Stimulated activated CD8-positive, alpha-beta memory T cell treated with anti-CD3 and anti-CD28 coated beads, Interleukin-15, amount 100 ng/mL, for 48 hours (primary cell): ENCODE measurements around the gene SLC26A6.

Source experiments
- DNase-seq, 2 donors: peaks; one replicate each; pipeline ENCODE4 v3.0.0-alpha.2; 2020; ENCODE audit warnings: low read depth in 2 of 2

Gene SLC26A6, protein sequence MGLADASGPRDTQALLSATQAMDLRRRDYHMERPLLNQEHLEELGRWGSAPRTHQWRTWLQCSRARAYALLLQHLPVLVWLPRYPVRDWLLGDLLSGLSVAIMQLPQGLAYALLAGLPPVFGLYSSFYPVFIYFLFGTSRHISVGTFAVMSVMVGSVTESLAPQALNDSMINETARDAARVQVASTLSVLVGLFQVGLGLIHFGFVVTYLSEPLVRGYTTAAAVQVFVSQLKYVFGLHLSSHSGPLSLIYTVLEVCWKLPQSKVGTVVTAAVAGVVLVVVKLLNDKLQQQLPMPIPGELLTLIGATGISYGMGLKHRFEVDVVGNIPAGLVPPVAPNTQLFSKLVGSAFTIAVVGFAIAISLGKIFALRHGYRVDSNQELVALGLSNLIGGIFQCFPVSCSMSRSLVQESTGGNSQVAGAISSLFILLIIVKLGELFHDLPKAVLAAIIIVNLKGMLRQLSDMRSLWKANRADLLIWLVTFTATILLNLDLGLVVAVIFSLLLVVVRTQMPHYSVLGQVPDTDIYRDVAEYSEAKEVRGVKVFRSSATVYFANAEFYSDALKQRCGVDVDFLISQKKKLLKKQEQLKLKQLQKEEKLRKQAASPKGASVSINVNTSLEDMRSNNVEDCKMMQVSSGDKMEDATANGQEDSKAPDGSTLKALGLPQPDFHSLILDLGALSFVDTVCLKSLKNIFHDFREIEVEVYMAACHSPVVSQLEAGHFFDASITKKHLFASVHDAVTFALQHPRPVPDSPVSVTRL

DNA sequence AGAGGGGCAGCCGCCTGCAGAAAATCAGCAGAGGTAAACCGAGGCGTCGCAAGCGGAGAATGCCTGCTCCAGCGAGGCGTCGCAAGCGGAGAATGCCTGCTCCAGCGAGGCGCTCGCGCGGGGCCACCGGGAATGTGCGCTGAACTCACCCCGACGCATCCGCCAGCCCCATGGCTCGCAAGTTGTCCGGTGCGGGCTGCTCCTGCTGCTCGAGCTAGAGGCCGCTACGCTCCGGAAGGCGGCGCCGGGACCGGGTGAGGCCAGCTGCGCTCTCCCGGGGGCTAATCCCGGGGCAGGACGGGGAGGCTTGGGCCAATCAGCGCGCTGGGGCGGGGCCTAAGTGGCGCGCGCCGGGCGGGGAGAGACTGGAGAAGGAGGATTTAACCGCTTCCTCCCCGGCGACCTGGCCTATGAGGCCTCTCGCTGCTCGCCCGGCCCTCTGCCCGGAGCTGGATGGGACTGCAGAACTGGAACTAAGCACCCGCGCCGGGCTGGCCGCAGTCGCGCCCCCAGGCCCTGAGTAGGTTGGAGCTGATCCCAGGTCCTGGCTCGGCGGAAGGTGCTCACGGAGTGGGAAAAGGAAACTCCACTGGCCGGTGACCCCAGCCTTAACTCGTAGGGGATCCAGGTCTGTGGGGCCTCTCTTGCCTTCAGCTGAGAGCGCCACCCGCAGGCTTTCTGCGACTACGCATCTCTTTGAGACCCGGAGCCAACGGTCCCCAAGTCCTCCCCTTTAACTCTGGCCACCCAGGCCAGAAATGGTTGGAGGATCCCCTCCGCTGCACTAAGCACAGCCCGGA lies at the start of gene SLC26A6:
SLC26A6 (minus strand) TSS at position 240 of the 800 bp plus-strand sequence; CDS start at position 172, 68 bp downstream.
- DNase-seq = peak; percentile 95

DNA sequence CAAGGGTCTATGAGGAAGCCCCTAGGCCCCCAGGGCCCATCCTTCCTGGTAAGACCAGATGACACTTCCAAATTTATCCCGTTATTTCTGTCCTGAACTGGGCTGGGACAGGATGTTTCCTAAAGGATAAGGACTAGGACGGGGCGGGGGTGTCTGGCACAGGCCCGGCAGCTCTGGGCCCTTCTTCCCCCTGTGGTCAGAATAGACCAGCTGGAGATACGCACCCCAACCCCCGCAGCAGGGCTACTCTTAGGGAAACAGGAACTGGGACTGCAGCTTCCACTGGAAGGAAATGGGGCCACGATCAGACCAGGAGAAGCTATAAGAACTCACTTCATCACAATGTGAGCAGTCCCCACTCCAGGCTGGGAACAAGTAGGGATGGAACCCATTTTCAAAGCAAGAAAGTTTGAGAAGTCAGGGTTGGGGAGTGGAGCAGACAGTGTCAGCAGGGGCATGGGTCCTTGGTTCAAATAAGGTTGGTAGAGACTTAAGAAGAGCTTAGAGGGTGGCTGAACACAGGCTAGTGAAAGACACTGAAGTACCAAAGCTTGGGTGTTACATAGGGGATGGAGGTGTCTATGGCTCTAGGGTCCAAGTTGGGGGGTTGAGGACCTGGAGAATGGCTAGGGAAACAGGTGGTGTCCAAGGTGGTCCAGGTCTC lies 49.4 kb upstream of the SLC26A6 start:
- no peak for DNase-seq

DNA sequence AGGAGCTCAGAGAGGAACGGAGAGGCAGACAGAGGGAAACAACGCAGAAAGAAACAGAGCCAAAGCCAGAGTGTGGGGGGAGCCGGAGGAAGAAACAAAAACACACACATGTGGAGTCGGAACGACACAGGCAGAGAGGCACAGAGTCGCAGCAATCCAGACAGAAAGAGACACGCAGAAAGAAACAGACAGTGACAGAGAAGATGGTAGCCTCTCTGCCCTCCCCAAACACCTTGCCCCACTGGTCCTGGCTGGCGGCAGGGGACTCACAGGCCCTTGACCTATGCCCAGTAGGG lies 48.7 kb upstream of the SLC26A6 start:
- no peak for DNase-seq

DNA sequence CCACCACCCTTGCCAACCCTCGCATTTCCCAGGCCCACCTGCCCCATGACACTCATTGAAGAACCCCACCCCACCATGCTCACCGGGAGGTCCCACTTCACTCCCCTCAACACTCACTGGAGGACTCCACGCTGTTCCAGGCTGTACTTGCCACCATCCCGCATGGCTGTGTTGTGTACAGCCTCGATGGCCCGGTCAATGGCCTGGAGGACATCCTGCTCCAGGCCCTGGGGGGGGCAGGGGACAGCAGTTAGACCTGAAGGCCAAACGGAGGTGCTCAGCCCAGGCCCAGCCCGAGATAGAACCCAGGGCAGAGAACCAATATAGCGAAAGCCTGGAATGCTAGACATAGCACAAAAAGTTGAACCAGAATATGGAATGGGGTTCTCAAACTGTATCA lies 47.5 kb upstream of the SLC26A6 start:
- no peak for DNase-seq

DNA sequence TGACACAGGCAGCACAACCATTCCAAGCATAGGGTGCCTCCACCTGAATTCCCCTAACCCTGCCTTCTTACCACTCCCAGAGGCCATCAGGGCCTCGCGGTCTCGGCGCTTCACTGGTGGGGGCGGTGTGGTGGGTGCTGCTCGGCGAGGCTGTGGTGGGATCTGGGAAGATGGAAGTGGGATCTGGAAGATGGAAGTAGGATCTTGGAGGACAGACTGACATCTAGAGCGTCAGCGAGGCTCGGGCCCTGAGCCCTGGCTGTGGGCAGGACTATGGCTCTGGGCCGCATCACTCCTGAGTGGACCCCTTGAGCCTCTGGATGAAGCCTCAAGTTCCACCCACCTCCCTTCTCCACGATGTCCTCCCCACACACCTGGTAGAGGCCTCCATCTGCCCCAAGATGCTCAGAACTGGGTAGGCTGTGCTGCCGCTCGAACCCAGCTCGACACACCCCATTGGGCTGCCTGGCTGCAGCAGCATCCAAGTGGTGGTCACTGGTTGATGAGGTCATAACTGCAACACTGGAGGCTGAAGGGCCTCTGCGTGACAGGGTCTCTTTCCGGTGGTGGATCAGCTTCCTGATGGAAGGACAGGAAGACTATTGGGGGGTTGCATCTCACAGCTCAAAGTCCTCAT lies 46.8 kb upstream of the SLC26A6 start:
- DNase-seq = no peak

DNA sequence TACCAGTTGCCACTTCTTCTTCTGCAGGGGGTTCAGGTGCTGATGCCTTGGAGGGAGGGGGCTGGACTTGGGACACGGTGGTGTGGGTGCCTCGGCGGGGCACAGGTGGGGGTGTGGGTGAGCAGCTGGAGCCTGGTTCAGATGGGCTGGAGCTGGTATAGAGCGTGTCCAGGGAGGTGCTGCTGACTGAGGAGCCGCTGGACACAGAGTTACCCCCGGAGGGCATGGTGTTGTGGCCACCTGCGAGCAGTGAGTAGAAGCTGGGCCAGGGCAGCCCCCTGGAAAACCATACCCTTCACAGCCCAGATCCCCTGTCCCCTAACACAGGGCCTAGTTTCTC lies 46.2 kb upstream of the SLC26A6 start:
- no peak for DNase-seq

DNA sequence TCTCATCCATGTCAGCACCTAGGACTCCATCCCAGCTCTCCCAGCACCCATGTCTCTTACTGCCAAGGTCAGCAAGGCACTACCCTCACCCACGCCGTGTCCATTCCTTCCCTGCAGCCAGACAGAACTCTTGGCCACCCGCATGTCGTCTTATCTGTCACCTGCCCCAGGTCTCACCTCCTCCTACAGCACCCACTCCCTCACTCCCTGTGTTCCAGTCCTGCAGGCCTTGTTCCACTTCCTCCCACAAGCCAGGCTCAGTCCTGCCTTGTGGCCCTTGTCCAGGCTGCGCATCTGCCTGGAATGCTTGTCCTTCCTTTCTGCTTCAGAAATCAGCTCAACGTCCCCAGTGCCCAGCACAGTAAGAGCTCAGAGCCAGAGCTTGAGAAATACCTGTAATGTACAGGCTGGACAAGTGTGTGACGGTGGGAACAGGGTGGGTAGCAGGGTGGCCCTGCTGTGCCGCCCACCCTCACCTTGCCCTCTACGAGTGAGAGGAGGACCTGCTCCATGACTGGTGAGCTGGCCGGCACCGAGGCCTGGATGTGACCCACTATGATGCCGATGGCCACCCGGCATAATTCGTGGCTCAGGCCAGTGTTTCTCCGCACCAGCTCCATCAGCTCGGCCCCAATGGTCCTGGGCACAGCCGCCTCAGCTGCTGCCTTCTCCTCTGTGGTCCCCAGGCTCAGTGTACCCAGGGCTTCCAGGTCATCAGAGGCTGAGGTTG lies 45.7 kb upstream of the SLC26A6 start:
- no peak for DNase-seq

DNA sequence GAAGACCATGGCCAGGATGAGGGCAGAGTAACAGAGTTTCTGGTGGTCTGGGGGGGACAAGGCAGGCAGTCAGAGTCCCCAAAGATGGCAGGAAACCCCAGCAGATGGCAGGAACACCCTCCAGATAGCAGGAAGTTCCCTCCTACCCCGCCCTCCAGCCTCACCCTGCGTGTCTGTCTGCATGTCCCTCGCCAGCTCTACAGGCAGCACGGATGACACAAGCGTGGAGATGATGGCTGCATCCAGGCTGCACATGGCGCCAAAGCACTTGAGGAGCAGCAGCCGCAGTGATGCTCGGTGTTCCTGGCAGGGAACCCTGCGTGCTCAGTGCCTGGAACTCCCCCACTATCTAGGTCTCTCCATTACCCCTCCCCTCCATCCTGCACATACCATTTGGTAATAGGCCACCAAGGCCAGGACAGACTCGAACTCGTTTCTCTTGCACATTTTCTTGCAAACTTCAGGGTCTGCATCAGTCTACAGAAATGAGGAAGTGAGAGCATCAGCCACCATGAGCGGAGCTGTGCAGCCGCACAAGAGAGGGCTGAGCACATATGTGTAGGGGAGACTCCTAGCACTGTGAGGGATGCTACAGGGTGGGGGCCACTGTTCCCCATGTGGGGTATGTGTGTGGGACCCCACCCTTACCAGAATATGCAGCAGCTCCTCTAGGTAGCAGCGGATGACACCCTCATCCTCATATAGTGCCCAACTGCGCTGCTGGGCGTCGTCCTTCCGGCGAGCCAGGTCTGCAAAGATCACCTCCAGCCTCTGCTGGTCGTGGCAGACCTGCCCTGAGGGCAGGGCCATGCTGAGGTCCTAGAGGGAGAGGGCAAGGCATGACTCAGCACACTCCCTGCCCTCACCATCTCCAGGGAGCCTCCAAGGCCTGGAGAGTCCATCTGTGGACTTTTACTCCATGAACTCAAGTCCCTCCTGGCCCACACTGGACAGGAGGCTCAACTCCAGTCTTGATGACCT lies 44.4 kb upstream of the SLC26A6 start:
- DNase-seq = no peak

DNA sequence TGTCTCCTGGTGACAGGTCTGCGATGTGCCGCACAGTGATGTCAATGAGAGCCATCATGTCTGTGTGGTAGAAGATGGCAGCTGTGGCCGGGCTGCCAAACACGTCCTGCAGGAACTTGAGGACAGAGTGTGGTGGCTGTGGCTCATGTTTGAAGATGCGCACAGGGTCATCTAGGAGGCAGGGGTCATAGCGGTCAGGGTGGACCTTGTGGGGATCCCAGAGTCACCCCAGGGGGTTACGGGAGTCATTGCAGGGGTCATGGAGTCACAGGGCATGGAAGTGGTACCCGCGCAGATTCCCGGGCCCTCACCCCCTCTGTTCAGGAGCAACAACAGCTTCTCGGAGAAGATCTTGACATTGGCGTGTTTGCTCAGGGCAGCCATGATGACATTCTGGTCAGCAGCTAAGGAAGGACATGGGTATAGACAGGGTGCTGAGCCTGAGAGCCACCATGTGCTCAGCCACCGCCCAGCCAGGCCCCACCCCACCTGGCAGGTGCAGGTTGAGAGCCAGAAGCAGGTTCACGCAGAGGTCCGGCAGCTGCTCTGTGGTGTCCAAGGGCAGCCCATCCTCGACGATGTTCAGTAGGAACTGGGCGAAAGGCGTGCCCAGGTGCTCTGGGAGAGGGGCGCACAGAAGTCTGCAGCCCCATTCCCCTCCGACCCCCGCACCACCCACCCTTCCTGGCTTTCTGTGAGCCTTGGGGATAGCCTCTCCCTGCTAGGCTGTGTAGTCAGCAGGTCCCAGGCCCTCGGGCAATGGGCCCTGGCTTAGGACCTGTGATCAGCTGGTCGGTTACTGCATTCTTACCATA lies 43.5 kb upstream of the SLC26A6 start:
- DNase-seq = no peak

DNA sequence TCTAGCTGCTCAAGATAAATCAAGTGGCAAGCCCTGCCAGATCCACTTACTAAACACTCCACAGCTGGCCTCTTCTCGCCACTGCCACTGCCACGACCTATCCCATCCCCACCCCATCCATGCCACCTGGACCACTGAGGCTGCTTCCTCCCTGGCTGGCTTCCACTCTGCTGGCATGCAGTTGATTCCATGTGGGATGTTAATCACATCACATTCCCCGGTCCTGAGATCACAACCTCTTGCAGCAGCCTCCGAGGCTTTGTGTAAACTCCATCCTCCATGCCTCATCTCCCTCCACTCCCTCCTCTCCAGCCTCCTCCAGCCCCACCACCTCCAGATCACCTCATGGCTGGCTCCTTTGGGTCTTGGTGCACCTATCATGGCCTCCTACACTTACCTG lies 42.8 kb upstream of the SLC26A6 start:
- no peak for DNase-seq

DNA sequence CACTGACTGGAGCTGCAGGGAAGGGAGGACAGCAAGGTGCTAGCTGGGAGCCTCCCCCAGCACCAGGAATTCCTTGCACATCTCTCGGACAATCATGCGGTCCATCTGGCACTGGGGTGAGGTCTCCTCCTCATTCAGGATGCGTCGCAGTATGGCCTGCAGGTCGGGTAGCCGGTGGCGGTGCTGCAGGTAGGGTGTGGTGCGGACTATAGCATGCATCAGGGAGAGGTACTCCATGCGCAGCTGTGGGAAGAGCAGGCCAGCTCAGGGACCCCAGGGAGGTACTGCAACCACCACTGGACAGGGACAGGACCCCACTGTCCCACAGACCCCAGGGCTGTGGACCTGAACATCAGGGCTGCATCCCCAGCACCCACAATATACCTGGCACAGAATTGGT lies 39.2 kb upstream of the SLC26A6 start:
- no peak for DNase-seq

DNA sequence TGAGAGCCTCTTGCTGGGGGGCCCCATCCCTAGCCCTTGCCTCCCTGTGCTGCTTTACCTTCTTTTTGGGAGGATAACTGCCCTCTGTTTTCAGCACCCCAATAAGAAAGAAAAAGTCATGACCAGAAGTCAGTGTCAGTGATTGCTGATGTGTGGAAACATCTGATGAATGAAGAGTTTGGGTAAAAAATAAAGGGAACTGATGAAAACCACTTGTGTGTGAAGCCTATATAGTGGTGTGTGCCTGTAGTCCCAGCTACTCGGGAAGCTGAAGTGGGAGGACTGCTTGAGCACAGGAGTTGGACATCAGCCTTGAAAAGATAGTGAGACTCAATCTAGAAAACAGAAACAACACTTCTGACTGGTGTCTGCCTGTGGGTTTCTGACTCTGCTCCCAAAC lies 37.3 kb upstream of the SLC26A6 start:
- DNase-seq = no peak

DNA sequence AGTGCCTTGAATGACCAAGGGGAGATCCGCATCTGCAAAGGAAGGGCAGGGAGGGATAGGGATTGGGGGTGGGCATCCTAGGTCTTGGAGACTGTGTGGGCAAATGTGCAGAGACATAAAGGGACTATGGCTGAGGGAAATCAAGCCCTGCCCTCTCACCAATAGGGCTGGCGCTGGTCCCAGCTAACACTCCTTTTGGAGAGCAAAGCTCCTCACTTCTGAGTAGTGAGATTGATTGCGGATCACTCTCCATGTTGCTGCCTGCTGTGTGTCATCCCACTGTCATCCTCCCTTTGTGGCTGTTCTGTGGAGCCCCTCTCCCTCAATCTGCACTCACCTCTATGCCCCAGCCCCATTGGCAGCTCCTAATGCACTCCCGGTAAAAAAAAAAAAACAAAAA lies 29.7 kb upstream of the SLC26A6 start:
- no peak for DNase-seq

DNA sequence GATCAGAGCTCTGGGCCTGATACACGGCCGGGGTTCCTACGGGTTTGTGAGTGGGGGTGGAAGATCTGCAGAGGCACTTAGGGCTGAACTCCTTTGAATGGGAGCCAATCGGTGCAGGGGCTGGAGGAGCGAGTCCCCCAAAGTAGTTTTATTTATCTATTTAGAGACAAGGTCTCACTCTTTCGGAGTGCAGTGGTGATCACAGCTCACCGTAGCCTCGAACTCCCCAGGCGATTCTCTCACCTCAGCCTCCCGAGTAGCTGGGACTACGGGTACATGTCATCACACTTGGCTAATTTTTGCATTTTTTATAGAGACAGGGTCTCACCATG lies 29.0 kb upstream of the SLC26A6 start:
- DNase-seq = no peak

DNA sequence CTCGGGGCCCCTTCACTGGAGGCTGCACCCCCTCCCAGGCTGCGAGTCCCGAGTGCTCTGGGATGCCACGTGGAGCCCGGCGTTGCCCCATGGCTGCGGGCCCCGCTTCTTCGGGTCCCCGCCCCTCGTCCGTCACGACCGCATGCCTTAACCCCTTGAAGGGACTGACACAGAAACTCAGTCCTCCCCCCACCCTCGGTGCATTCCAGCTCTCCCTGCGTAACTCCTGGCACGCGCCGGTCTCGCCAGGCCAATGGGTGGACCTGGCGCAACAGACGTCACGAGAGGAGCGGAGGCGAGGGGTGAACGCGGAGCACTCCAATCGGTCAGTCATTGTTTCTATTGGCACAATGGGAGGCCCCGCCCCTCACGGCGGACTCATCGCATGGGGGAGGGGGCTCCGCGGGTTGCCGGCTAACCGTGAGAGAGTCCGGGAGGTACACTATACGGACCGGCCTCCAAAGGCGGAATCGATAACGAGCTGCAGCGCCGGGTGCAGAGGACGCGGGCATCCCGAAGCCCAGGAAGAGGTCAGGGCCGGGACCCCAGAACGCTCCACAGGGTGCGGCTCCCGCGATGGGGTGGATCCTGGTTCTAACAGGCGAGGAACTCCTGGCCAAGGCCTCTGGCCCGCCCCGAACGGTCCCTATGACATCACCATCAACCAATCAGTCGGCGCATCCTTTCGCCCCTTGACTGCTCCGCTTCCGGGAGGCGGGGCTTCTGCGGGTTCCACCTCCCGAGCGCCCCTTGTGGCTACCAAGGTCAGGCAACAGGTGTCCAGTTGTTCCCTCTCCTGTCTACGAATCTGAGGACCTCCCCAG lies 28.4 kb upstream of the SLC26A6 start:
- DNase-seq = peak; percentile 92

DNA sequence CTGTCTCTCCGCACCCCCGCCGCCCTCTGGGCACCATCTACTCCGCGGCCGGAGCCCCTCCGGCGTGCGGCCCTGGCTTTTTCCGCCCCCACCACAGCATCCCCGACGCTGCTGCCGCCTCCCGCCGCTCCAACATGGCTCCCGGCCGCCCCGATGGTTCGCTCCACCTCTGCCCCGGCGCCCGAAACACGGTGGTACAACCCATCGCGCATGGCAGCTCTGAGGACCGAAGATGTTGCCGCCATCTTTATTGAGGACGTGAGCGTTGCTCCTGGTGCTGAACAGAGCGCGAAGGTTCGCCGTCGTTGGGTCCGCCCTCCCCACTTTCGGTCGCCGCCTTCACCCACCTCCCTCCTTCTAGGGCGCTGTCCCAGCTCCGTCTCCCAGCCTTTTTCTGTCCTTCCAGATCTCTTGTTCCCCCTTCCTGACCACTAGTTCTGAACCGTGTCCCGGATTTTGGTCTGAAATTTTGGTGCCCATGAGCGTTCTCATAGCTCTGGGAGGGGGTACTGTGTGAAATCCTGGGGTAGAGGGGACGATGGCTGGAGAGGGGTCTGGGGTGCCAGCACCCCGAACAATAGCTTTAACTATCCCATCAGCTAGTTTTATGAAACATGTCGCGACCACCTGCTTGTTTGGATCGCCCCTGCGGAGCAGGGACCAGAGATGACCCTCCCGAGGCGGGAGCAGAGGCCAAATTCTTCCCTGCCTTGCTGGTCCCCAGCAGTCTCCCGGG lies 27.7 kb upstream of the SLC26A6 start, which contains the start of gene CELSR3:
CELSR3 (minus strand) TSS at position 134 of the 736 bp plus-strand sequence. CDS start 252 bp downstream, outside the sequence.
- DNase-seq = peak in 1 of 2 donors; percentile 62

DNA sequence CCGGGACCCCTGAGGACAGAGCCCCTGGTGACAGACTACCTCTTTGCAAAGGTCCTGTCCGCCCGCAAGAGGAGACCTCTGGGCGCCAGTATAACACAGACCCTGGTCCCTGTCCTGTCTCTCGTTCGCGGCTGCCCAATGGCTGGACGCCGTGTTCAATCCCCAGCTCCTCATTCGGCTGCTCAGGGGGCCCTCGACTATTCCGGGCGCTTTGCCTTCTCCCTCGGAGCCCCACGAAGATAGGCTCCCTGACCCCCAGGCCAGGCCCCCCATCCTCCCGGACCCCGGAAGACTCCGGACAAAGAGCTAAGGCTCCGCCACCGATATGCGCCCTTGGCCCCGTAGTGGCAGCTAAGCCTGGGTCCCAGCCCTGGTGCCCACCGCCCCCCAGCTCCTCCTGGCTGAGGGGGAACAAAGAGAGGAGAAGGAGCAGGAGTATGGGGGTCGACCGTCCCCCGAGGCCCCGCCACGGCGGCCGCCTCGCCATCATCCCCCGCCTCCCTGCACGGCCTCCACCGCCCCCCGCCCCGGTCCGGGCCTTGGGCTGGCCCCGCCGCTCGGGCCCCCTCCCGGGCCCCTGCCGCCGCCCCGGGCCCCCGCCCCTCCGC lies 27.0 kb upstream of the SLC26A6 start:
- DNase-seq = no peak
